Fibroblast of lung (primary cell): Measurements from ENCODE around the gene MISP. TPM values are rescaled to one million over a fixed set of nuclear protein-coding genes. Genes with fewer than 3 reads are reported as not detected.

Experiments
- DNase-seq, 2 donors: peaks; one replicate each; pipeline versions ENCODE4 v3.0.0 to v3.0.0-alpha.2; 2010; ENCODE audit warnings: low read depth in 2 of 2
- H2AFZ ChIP-seq: 2 replicates; pipeline ENCODE4 v1.5.1; 2012; ENCODE audit warnings: low read length, control low read depth, inconsistent platforms
- H3K27ac ChIP-seq: 2 replicates; pipeline ENCODE4 v1.5.1; 2011; ENCODE audit warnings: low read length, control low read depth; ENCODE audit not compliant: insufficient read depth
- H3K27me3 ChIP-seq: 2 replicates; pipeline ENCODE4 v1.5.1; 2011; ENCODE audit warnings: mild to moderate bottlenecking, low read length; ENCODE audit not compliant: control insufficient read depth, insufficient read depth
- H3K36me3 ChIP-seq: 2 replicates; pipeline ENCODE4 v1.5.1; 2011; ENCODE audit warnings: low read length; ENCODE audit not compliant: control insufficient read depth, insufficient read depth
- H3K4me1 ChIP-seq: 2 replicates; pipeline ENCODE4 v1.5.1; 2011; ENCODE audit warnings: low read length; ENCODE audit not compliant: control insufficient read depth, insufficient read depth; ENCODE audit errors: extremely low read depth
- H3K4me2 ChIP-seq: 2 replicates; pipeline ENCODE4 v1.5.1; 2011; ENCODE audit warnings: low read length, control low read depth; ENCODE audit not compliant: insufficient read depth; ENCODE audit errors: extremely low read depth
- H3K4me3 ChIP-seq, 4 experiments: fragments of 200-600 bp in 1 of 4; sonication (generic) in 1 of 4; replicated peaks in 1 of 4; 2 replicates each; pipeline ENCODE4 v1.5.1; 2011 to 2016; ENCODE audit warnings: low read length in 4 of 4, low read depth in 3 of 4, mild to moderate bottlenecking in 3 of 4, control low read depth in 2 of 4, inconsistent platforms in 1 of 4, mixed read lengths in 1 of 4; ENCODE audit not compliant: insufficient read depth in 1 of 4; ENCODE audit errors: control extremely low read depth in 1 of 4
- H3K79me2 ChIP-seq: 2 replicates; pipeline ENCODE4 v1.5.1; 2012; ENCODE audit warnings: mild to moderate bottlenecking, low read length, inconsistent platforms; ENCODE audit not compliant: control insufficient read depth, insufficient read depth
- H3K9ac ChIP-seq: 2 replicates; pipeline ENCODE4 v1.5.1; 2011; ENCODE audit warnings: mild to moderate bottlenecking, low read length, control low read depth; ENCODE audit not compliant: insufficient read depth
- H3K9me3 ChIP-seq: 2 replicates; pipeline ENCODE4 v1.5.1; 2012; ENCODE audit warnings: low read depth, low read length; ENCODE audit not compliant: control insufficient read depth, insufficient read depth
- H4K20me1 ChIP-seq: 2 replicates; pipeline ENCODE4 v1.5.1; 2011; ENCODE audit warnings: low read length; ENCODE audit not compliant: control insufficient read depth, insufficient read depth; ENCODE audit errors: extremely low read depth
- CTCF ChIP-seq, 2 donors: IDR thresholded peaks in 1 of 2; conservative IDR thresholded peaks in 1 of 2; 1 replicate in 1 of 2; 2 replicates in 1 of 2; pipeline ENCODE4 v1.5.1; 2011 to 2012; ENCODE audit warnings: low read length in 2 of 2, control low read depth in 1 of 2, inconsistent platforms in 1 of 2, low read depth in 1 of 2, mild to moderate bottlenecking in 1 of 2
- EZH2 ChIP-seq: IDR thresholded peaks from 2 replicates; pipeline ENCODE4 v1.5.1; 2012; ENCODE audit warnings: low read length, control low read depth, mild to moderate bottlenecking; ENCODE audit errors: missing control alignments
- polyA plus RNA-seq, 2 donors: library from polyadenylated mRNA; depleted of rRNA in 1 of 2; stranded (reverse) in 1 of 2; unstranded in 1 of 2; fragments of >200 nt; gene quantifications; 2 replicates each; pipeline ENCODE4 v1.2.1, GENCODE V29; 2011 to 2012; ENCODE audit warnings: missing spikeins in 1 of 2
- total RNA-seq: library from RNA; depleted of rRNA; stranded (reverse); fragments of >200 nt; gene quantifications from 2 replicates; pipeline ENCODE4 v1.2.1, GENCODE V29; 2014

The MISP gene
- total and polyA plus RNA-seq, 2 donors (not counting 1 experiment from before 2014, with no cell fraction given): not detected

- H3K4me3 ChIP-seq: no peak overlapping the region
- no peak for DNase-seq
- H3K9me3 ChIP-seq: no peaks in the 10 kb centered on the region
- no peak overlapping the region for H3K4me2 ChIP-seq
- H3K27me3 ChIP-seq: no peaks in the 10 kb centered on the region
- peaks cover 2% of the 10 kb centered on the region for H3K4me1 ChIP-seq
- no peaks in the 10 kb centered on the region for H4K20me1 ChIP-seq
- H3K27ac ChIP-seq: no peak overlapping the region
- no peaks in the 10 kb centered on the region for H3K79me2 ChIP-seq
- TF ChIP-seq CTCF (conservative IDR thresholded peaks at IDR 0.05 in 1 of 2, IDR thresholded peaks at IDR 0.05 in 1 of 2; ENCODE audit: low read depth in 1 of 2, low read length in 2 of 2) (no peak), EZH2 (no peak)
- no peak overlapping the region for H2AFZ ChIP-seq
- no peak overlapping the region for H3K9ac ChIP-seq
- H3K36me3 ChIP-seq: no peaks in the 10 kb centered on the region
Observed at GRCh38 chr19:746208-746819, 4.6 kb upstream of the MISP start.

GRCh38 chr19:746956-747355, 4.0 kb upstream of the MISP start:
- Histone ChIP-seq H3K4me3 (no peak overlapping the region), H2AFZ (no peak overlapping the region)

More at GRCh38 chr19:746956-747355, 4.0 kb upstream of the MISP start:
- no peaks in the 10 kb centered on the region for H3K9me3 ChIP-seq
- H3K36me3 ChIP-seq: no peaks in the 10 kb centered on the region
- H3K27ac ChIP-seq: no peak overlapping the region
- H4K20me1 ChIP-seq: no peaks in the 10 kb centered on the region
- no peaks in the 10 kb centered on the region for H3K27me3 ChIP-seq
- H3K4me1 ChIP-seq: peaks cover 8% of the 10 kb centered on the region
- no peak overlapping the region for H3K9ac ChIP-seq
- TF ChIP-seq CTCF (conservative IDR thresholded peaks at IDR 0.05 in 1 of 2, IDR thresholded peaks at IDR 0.05 in 1 of 2; ENCODE audit: low read depth in 1 of 2, low read length in 2 of 2) (no peak), EZH2 (no peak)
- no peaks in the 10 kb centered on the region for H3K79me2 ChIP-seq
- no peak for DNase-seq
- H3K4me2 ChIP-seq: no peak overlapping the region
